ENCODE measurements around the gene GPC1.

The GPC1 gene

DNA sequence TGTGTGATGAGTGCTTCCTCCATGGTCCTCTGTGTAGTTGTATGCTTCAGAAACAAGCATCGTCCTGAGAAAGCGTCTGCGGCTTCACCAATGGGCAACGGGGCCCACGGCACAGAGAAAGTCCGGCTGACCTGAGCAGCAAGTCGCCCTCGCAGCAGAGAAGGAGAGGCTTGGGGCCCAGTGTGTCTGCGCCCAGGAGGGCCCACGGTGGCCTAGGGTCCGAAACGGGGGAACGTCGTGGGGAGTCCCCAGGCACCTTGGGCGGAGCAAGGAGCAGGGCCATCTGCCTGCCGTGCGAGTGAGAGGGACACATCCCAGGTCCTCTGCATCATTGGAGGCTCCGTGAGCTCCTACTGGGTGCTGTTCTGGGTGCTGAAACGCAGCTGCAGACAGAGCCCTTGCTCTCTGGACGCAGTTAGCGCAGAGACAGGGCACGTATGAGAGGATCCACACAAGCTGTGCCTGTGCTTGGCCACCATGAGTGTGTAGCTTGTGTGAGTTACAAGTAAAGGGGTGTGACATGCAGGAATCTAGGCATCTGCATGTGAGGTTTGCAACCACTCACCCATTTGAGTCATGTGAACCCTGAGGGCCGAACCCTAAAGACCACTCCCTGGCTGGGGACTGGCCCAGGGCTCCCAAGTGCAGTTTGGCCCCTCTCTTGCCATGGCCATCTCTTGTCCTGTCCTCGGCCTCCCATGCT, 10.6 kb downstream of the GPC1 start:
- DNase-seq: no peak

DNA sequence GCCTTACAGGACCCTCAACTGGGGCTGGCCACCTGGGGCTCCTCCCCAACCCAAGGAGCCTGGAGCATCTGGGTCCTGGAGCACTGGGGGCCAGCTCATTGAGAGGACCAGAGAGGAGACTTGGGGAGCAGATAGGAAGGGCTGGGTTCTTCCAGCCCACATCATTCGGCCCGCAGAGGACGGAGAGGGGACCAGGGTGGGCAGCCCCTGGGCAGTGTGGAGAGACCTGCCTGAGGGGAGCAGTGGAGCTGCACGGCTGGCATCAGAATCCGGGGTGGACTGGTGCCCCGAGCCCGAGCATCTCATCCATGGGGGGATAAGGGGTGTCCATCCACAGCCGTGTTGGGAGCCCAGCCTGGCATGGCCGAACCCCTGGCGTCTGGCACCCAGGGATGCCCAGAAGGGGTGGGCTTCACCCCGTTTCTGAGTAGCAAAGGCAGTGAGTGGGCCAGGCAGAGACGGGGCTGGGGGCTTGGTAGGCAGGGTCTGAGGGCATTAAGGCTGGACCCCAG, 11.3 kb downstream of the GPC1 start:
- no peak for DNase-seq

DNA sequence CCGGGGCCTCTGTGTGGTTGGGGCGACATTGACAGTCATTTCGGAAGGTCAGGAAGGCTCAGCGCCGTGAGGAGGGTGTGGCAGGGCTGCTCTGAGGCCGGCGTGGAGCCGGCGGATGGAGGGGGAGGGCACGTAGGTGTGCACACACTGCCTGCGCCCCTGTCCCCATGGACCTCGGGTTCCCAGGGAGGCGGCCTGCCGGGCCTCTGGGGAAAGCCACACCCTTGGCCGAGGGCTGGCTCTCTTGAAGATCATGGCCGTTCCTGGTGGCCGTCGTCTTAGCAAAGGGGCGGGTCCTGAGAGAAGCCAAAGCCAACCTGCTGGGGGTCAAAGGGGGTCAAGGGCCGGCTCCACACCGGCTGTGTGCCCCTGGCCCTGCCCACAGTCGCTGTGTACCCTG, 11.9 kb downstream of the GPC1 start:
- no peak for DNase-seq

DNA sequence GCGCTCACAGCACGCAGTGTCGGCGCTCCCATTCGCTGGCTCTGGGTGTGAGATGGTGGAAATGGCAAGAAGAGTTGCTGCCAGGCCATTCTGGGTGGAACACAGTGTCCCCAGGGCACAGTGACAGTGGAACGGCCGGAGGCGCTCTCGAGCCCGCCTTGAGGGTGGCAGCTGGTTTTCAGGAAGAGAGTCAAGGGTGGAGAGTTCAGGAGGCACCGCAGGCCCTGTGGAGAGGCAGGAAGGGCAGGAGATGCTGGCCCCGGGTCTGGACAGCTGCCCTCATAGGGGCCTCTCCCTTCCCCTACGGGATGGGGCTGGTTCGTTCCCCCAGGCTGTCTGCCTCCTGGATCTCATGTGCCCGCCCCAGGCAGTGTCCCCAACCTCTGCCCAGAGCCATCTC, 12.5 kb downstream of the GPC1 start:
- no peak for DNase-seq

DNA sequence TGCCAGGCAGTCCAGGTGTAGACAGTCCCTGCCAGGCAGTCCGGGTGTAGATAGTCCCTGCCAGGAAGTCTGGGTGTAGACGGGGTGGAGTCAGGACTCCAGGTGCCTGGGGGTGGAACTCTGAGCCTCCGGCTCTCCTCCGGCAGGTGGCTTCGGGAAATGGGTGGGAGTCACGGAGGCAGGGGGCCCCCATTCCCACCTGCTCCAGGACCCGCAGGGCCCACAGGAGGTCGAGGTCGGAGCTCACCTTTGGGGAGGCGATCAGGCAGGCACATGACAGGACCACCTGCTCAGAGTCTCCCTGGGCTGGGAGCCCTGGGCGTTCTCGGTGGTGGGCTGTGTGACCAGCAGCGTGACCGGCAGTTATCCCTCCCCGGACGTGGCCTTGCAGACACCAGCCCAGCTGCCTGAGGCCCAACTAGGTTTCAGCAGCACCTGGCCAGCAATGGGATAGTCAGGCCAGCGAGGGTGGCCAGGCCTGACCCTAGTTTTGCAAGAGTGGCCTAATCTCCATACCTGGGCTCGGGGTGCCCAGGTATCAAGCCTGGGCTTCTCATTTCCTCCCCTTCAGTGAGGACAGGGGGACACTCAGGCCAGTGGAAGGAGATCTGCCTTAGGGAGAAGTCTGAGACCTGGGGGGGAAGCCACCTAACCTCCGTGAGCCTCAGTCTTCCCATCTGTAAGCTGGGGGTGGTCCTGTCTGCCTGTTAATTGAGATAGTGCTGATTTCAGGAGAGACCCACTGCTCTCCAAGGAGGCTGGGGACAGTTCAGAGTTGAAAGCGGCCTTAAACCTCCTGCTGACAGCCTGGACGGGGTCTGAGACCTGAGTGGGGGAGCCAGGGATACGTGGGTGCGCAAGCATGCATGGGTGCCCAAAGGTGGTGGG, 13.2 kb downstream of the GPC1 start:
- no peak for DNase-seq

DNA sequence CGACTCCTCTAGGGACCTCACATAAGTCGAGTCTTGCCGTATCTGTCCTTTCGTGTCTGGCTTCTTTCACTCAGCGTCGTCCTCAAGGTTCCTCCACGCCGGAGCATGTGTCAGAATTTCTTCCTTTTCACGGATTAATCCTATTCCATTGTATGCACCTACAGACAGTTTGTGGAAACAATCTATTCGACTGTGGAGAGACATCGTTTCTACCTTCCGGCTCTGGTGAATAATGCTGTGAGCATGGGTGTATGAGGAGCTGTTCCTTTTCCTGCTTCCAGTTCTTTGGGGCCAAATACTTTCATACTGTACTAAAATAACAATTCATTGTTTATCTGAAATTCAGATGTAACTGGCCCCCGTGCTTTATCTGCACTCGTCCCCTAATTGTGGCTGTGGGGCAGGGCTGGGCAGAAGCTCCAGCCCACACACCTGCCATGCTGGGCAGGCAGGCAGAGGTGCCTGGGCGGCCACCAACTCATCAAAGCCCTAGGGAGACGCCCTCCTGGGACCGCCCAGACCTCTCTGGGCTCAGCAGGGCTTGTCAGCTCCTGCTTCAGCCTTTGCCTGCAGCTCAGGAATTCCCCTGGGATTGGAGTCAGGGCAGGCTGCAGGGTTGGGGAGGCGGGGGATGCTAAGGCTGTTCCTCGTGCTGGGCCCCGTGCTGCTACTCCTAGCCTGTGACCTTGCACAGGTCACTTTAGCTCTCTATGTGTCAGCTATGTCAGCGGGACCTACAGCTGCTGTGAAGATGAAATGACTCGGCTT, 14.5 kb downstream of the GPC1 start:
- no peak for DNase-seq

DNA sequence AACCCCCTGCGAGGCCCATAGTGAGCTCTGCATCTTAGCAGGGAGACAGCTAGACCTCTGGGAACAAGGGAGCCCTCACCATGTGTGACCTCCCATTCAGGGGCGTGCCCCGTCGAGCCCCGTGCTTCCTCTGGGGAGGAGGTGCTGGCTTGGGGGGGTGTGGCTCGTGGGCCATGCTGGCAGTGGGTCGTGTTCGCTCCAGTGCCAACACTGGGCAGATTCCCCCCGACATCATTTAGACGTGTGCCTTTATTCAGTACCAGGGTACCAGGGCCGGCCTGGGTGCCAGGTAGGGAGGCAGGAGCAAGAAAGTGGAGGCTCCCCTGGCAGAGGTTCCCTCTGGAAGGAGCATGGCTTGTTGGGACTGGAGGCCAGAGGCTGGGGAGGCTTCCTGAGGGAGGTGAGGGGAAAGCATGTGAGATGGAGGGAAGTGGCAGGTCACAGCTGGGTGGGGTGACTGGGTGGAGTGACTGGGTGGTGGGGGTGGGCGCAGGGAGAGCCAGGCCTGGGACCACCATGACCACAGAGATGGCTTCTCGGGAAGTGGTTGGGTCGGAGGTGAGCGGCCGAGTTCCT, 15.2 kb downstream of the GPC1 start:
- no peak for DNase-seq

DNA sequence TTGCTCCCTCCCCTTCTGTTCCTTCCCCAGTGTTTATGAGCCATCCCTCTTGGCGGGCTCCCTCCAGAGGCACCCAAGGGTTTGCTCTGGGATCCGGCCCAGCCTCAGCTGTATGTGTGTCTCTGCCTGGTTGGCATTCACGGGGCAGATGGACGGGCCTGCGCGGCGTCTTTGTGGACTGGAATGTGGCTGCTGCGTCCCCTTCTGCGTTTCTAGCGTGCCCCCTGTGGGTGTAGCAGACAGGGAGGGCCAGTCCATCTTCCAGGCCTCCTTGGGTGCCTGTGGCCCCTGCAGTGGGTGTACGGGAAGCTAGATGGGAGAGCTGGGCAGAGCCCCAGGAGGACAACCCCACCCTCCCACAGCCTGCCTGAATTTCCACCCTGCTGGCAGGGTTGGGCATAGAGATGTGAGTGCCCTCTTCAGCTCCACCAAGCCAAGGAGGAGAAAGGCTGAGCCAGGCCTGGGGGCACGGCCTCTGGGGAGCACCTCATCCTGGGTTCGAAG, 15.7 kb downstream of the GPC1 start:
- peak; percentile 35 for DNase-seq

DNA sequence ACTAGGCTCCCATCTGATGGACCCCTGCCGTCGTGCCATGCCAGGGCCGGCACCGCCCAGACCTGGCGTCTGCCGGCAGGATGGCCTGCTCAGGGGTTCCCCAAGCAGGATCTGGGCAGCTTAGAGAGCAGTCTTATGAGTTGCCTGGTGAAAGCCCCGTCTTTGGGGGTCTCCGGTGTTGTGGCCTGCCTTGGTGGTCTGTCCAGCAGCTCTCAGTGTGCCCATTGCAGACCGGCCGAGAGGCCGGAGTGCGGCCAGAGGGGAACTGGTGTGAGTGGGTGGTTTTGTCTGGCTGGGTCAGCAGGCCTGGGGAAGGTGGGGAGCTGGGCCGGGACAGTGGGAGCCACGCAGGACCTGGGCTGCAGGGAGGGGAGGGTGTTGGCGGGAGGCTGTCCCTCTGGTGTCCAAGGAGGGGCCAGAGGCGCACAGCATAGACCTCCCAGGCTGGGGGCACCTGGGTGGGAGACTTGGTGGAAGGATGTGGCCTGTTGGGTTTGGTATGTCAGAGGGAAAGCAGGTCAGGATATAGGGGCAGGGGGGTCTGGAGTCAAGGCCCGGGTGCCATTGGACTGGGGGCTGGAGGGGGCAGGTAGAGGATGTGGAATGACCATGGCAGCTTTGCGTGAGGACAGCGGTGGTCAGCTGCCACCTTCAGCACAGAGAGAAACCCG, 16.5 kb downstream of the GPC1 start:
- DNase-seq: peak; percentile 36

DNA sequence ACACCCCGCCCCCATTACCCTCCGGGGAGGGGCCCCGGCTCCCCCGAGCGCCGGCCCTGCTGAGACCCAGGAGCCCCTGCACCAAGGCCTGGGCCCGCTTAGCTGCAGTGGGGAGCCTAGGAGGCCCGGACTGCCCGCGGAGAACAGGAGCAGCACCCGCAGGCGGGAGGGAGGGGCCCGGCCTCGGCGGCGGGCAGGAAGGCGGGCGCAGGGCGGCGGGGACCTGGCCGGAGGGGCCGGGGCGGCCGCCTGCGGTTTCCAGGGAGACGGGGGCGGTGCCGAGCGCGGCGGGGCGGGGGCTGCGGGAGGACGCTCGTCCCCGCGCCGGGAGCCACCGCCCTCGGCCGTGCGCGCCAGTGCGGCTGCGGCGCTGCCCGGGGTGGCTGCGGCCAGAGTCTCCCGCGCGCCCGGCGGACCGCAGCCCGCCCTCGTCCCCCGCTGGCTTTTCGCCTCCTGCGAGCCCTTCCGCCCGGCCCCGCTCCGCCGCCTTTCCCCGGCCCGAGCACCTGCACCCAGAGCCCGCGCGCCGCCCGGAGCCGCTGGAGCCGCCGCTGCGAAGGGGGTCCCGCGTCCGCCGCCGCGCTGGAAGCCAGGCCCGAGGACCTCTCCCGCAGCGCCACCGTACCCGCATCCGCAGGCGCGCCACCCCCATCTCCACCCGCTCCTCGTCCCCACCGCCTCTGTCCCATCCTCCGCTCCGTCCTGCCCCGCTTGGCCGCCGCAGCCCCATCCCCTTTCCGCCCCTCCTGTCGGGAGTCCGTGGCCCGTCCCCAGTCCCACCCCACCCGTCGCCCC, 17.2 kb downstream of the GPC1 start:
- peak; percentile 73 for DNase-seq

DNA sequence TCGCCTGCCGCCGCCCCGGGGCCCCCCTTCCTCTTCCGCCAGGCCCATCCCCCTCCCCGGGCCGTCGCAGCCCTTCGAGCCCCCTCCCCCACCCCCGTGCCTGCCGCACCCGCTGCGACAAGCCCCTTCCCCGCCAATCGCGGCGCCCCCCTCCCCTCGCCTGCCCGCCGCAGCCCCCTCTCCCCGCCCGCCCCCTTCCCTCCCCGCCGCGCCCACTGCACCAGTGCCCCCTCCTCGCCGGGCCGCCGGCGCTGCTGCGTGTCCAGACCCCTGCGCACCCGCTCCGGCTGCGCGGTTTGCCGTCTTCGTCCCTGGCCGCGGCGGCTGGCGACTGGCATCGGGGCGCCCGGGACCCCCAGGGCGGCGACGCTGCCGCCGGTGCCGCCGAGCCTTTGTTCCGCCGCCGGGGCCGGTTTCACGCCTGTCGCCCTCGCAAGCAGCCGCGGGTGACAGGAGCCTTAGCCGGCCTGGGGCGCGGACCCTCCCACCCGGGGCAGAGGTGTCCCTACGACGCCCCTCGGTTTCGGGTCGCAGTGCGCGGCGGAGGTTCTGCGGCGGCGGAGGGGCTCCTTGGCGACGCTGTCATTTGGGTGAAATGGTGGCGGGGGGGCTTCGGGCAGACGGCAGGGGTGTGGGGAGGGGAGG, 18.1 kb downstream of the GPC1 start:
- DNase-seq: peak; percentile 31

DNA sequence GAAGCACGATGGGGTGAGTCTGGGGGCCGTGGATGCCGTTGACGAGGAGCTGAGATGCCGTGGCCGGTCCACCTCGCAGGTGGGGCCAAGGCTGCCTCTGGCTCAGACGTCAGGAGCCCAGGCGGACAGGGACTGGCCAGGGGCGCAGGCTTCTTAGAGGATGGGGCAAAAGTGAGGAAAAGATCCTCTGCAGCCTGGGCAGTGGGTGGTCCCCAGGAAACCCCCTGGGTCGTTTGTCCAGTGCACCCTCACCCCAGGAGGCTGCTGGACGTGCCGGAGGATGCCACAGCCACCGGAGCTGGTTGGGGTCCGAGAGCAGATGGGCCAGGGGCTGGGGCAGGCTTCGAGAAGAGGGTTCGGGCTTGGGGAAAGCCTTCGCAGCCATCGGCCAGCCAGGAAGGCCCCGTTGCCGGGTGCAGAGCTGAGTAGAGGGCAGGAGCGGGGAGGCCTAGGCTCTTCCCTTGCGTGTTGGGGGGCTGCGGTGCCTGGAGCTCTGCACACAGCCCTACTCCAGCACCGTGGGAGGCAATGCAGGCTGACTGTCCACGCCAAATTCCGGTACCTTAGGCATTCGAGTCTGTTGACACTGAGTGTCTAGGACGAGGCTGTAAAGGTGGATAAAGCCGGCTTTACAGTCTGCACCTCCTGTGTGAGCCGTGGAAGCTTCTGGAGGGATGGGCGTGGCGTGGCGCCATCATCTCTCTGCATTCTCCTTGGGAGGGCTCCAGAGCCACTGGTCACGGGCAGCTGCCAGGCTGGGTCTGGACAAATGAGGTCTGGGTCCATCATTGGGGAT, 18.8 kb downstream of the GPC1 start:
- no peak for DNase-seq

DNA sequence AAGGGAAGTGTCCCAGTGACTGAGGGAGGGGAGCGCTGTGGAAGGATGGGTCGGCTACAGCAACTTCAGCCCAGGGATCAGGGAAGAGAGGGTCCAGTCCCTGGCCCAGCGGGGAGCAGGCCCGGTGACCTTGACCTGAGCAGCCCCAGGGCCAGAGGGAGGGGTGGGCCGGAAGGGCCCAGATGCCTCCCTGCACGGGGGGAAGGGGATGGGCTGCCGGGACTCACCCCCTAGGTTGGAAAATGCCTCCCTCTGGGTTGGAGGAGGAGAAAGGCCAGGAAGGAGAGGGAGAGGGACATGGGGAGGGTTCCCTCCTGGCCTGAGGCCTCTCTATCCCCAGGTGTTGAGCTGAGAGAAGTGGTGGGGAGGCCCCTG, 19.8 kb downstream of the GPC1 start:
- DNase-seq: no peak

DNA sequence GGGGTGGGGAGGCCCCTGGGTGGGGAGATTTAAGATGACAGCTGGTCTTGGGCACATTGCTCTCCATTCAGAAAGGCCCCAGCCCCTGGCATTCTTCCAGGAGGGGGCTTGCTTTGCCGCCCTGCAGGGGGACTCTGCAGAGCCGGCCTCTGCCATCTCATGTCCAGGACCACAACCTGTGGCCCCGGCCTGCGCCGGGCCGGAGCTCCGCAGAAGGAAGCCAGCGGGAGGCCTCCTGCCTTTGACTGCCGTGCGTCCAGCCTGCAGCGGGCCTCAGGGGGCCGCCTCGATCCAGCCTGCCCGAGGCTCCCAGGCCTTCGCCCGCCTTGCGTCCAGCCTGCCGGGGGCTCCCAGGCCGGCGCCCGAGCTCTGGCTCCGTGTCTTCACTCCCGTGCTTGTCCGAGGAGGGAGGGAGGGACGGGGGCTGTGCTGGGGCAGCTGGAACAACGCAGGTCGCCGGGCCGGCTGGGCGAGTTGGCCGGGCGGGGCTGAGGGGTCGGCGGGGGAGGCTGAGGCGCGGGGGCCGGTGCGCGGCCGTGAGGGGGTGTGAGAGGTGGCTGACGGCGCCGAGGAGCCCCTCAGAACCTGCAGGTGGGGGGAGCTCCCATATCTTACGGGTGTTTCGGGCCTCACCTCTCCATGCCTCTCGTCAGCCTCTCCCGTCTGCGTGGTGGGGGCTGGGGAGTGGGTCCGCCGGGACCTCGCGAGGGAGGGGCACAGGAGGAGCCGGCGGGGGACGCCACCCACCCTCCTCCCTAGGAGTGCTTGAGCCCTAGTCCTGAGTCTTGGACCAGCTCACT, 20.4 kb downstream of the GPC1 start:
- no peak for DNase-seq

DNA sequence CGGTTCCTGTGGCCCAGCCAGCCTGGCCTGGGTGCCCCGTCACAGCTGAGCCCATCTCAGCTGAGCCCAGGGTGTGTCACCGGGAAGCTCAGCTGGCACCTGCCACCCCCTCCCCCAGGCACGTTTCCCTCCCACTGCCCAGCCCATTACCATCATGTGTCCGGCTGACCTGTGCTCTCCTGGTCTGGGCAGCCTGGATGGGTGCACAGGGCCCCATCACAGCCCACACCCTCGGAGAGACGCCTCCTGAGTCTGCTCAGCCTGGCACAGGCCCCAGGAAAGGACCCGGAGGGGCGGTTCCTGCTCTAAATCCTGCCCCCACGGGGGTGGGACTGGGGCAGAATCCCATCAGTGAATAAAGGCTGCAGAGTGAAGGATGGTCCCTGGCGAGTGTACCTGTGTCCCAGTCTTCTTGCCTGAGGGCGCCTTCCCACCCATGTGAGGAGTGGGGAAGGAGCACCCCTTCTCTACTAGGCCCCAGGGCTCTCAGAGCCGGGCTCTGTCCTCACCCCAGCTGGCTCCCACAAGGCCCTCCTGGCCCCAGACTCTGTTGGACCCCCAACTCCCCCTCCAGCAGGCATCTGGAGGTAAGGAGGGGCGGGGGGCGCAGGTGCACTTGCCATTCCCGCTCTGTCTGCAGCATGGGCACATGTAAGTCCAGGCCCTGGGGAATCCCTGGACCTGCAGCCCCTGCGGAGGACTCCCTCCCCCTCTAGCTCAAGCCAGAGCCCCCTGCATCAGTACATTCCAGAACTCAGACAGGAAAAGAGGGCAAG, 21.2 kb downstream of the GPC1 start:
- no peak for DNase-seq

DNA sequence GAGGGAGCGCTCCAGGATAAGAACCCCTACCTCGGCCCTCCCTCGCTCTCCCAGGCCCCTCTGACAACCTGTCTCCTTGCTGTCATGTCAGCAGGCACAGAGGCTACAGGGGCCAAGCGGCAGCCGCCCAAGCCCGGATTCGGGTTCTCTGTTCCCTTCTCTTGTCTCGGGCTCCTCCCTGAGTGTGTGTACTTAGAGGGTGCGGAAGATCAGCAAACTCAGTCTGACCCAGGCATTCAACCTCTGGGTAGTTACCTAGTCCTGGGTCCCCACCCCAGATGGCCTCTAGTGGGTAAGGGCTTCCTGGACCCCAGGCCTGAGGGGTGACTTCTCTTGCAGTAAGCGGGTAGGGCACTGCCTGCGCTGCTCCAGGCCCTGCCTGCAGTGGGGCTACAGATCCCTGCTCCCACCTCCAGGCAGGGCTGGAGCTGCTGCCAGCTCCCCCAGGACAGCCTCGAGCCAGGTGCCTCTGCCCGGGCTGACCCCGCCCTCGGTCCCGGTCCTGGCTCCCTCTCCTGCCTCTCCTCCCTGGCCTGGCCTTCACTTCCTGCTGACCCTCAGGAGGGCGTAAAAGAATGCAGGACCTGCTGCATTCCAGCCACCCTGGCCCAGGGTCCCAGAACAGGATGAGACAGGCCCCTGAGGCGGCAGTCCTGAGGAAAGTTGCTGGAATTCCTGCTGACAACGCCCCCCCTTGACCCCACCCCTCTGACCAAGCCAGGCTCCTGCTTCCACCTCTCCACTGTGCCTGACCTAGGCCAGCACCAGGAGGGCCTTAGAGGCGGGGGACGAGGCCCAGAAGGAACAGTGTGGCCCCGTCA, 22.0 kb downstream of the GPC1 start:
- peak; percentile 29 for DNase-seq

Measured in left hindlimb (tissue), 1 donor.